ENCODE results near the gene IPCEF1.
"Not testable (repeated sequence)": the region's sequence is repeated elsewhere in the genome, so short reads cannot be mapped to it uniquely, and the experiment has no call there.

Gene IPCEF1

GRCh38 chr6:154202958-154203357, 153.6 kb downstream of the IPCEF1 start:
- no peak overlapping the region for H3K4me3 ChIP-seq (ENCODE audit: low read depth, low read length)
- no peak overlapping the region for H3K27ac ChIP-seq
- in situ Hi-C loops (cut with HindIII; ENCODE audit: low pct_ligation_motif_present, low sequenced_read_pairs), result no loop called here
- no peak for DNase-seq
- H3K36me3 ChIP-seq (replicated peaks), result no peaks in the 10 kb centered on the region
- no peak for TF ChIP-seq CTCF (IDR thresholded peaks at IDR 0.05; ENCODE audit: low read depth, low read length, missing control alignments)
- no peaks in the 10 kb centered on the region for H3K27me3 ChIP-seq (replicated peaks)

GRCh38 chr6:154202339-154202738, 154.3 kb downstream of the IPCEF1 start:
- Histone ChIP-seq H3K4me3 (ENCODE audit: low read depth, low read length) (no peak overlapping the region), H3K36me3 (replicated peaks) (no peaks in the 10 kb centered on the region), H3K27me3 (replicated peaks) (no peaks in the 10 kb centered on the region), H3K27ac (no peak overlapping the region)
- TF ChIP-seq CTCF (IDR thresholded peaks at IDR 0.05; ENCODE audit: low read depth, low read length, missing control alignments), result no peak
- DNase-seq, result no peak
- in situ Hi-C loops (cut with HindIII; ENCODE audit: low pct_ligation_motif_present, low sequenced_read_pairs), result no loop called here

- DNase-seq; H3K27me3 ChIP-seq (replicated peaks); H3K4me3 ChIP-seq (ENCODE audit: low read depth, low read length); in situ Hi-C loops (cut with HindIII; ENCODE audit: low pct_ligation_motif_present, low sequenced_read_pairs); H3K27ac ChIP-seq; H3K36me3 ChIP-seq (replicated peaks): not testable (repeated sequence)
These were observed 154.9 kb downstream of the IPCEF1 start for GRCh38 chr6:154201688-154202087.

- H3K27me3 ChIP-seq (replicated peaks), result no peaks in the 10 kb centered on the region
- TF ChIP-seq CTCF (IDR thresholded peaks at IDR 0.05; ENCODE audit: low read depth, low read length, missing control alignments), result no peak
- in situ Hi-C loops (cut with HindIII; ENCODE audit: low pct_ligation_motif_present, low sequenced_read_pairs), result no loop called here
- no peaks in the 10 kb centered on the region for H3K36me3 ChIP-seq (replicated peaks)
- peak; percentile 41 for DNase-seq
- H3K4me3 ChIP-seq (ENCODE audit: low read depth, low read length), result no peak overlapping the region
- H3K27ac ChIP-seq, result no peak overlapping the region
These were observed 159.3 kb downstream of the IPCEF1 start for GRCh38 chr6:154197196-154197860.

- in situ Hi-C loops (cut with HindIII; ENCODE audit: low pct_ligation_motif_present, low sequenced_read_pairs), result no loop called here
- Histone ChIP-seq H3K27me3 (replicated peaks) (no peaks in the 10 kb centered on the region), H3K4me3 (ENCODE audit: low read depth, low read length) (no peak overlapping the region), H3K27ac (no peak overlapping the region), H3K36me3 (replicated peaks) (no peaks in the 10 kb centered on the region)
- no peak for TF ChIP-seq CTCF (IDR thresholded peaks at IDR 0.05; ENCODE audit: low read depth, low read length, missing control alignments)
- DNase-seq, result no peak
These were observed 160.2 kb downstream of the IPCEF1 start for GRCh38 chr6:154196333-154196885.

- no peak for TF ChIP-seq CTCF (IDR thresholded peaks at IDR 0.05; ENCODE audit: low read depth, low read length, missing control alignments)
- H3K4me3 ChIP-seq (ENCODE audit: low read depth, low read length), result no peak overlapping the region
- in situ Hi-C loops (cut with HindIII; ENCODE audit: low pct_ligation_motif_present, low sequenced_read_pairs), result no loop called here
- H3K27me3 ChIP-seq (replicated peaks), result no peaks in the 10 kb centered on the region
- DNase-seq, result no peak
- no peak overlapping the region for H3K27ac ChIP-seq
- H3K36me3 ChIP-seq (replicated peaks), result no peaks in the 10 kb centered on the region
These were observed 168.9 kb downstream of the IPCEF1 start for GRCh38 chr6:154187714-154188113.

Measured in brain microvascular endothelial cell (primary cell).